HG02840 (cell line): Measurements from ENCODE around the gene REC8.
A peak's percentile ranks its signal among the peaks of the same experiment; 100 is the strongest.

ENCODE experiments used
- ATAC-seq: cut with Tn5 transposase; IDR thresholded peaks from one replicate; pipeline ENCODE4 v1.9.1; 2021; ENCODE audit warnings: mild to moderate bottlenecking, moderate library complexity, moderate number of reproducible peaks; ENCODE audit not compliant: unreplicated experiment, low FRiP score

REC8 gene

GRCh38 chr14:24138396-24139271, 33.2 kb upstream of the REC8 start:
- no peak for ATAC-seq

- ATAC-seq = no peak
These were observed 32.5 kb upstream of the REC8 start for GRCh38 chr14:24139272-24139934.

GRCh38 chr14:24141097-24141880, 30.6 kb upstream of the REC8 start, which contains the start of gene EMC9:
Gene EMC9 (minus strand): TSS chr14:24141591. CDS start chr14:24141304, 287 bp downstream.
- ATAC-seq = peak; percentile 79

- no peak for ATAC-seq
These were observed 28.4 kb upstream of the REC8 start for GRCh38 chr14:24143511-24143910.

GRCh38 chr14:24144451-24144850, 27.4 kb upstream of the REC8 start:
- no peak for ATAC-seq

- no peak for ATAC-seq
These were observed 26.7 kb upstream of the REC8 start for GRCh38 chr14:24145219-24145618.

GRCh38 chr14:24145690-24146452, 26.0 kb upstream of the REC8 start:
- ATAC-seq = no peak

- ATAC-seq = peak; percentile 55
These were observed 25.4 kb upstream of the REC8 start, which contains the start of gene PSME2 for GRCh38 chr14:24146453-24146977. Gene PSME2 (minus strand): TSS chr14:24146610. CDS start chr14:24146581, 29 bp downstream.

GRCh38 chr14:24146978-24147760, 24.7 kb upstream of the REC8 start, which contains the start of gene RNF31:
Gene RNF31 (plus strand): TSS chr14:24147498. CDS start chr14:24147699, 201 bp downstream.
- ATAC-seq = peak; percentile 83

GRCh38 chr14:24147761-24148428, 24.0 kb upstream of the REC8 start:
- ATAC-seq = no peak

- no peak for ATAC-seq
These were observed 22.4 kb upstream of the REC8 start for GRCh38 chr14:24149302-24149969.

GRCh38 chr14:24150061-24150460, 21.8 kb upstream of the REC8 start:
- no peak for ATAC-seq

GRCh38 chr14:24150567-24150966, 21.3 kb upstream of the REC8 start:
- ATAC-seq = no peak

GRCh38 chr14:24150993-24151392, 20.9 kb upstream of the REC8 start:
- no peak for ATAC-seq

GRCh38 chr14:24151404-24152080, 20.3 kb upstream of the REC8 start:
- no peak for ATAC-seq

- ATAC-seq = no peak
These were observed 16.8 kb upstream of the REC8 start for GRCh38 chr14:24155100-24155499.

GRCh38 chr14:24156840-24157239, 15.0 kb upstream of the REC8 start:
- ATAC-seq = no peak
